Hepatocyte (in vitro differentiated cells): Measurements from ENCODE around the gene CCDC110. TPM values are rescaled to one million over a fixed set of nuclear protein-coding genes. Genes with fewer than 3 reads are reported as not detected.

Experiments
- DNase-seq: peaks from one replicate; pipeline ENCODE4 v3.0.0-alpha.2; 2016; ENCODE audit warnings: low spot score
- H2AFZ ChIP-seq: fragments of 200-600 bp; sonication (generic); 2 replicates; pipeline ENCODE4 v1.6.0; 2016; ENCODE audit warnings: antibody characterized with exemption, mild to moderate bottlenecking
- H3K27ac ChIP-seq: fragments of 200-600 bp; sonication (generic); 2 replicates; pipeline ENCODE4 v1.5.1; 2016; ENCODE audit warnings: mild to moderate bottlenecking
- H3K27me3 ChIP-seq: fragments of 200-600 bp; sonication (generic); 2 replicates; pipeline ENCODE4 v1.6.1; 2016
- H3K36me3 ChIP-seq: fragments of 200-600 bp; sonication (generic); replicated peaks from 2 replicates; pipeline ENCODE4 v1.5.1; 2016; ENCODE audit warnings: low read depth; ENCODE audit not compliant: insufficient read depth
- H3K4me1 ChIP-seq: fragments of 200-600 bp; sonication (generic); 2 replicates; pipeline ENCODE4 v1.5.1; 2016; ENCODE audit warnings: mild to moderate bottlenecking, moderate library complexity; ENCODE audit not compliant: insufficient read depth
- H3K4me2 ChIP-seq: fragments of 200-600 bp; sonication (generic); 2 replicates; pipeline ENCODE4 v1.6.0; 2016
- H3K4me3 ChIP-seq: fragments of 200-600 bp; sonication (generic); 2 replicates; pipeline ENCODE4 v1.5.1; 2016; ENCODE audit warnings: mild to moderate bottlenecking
- H3K79me2 ChIP-seq: fragments of 200-600 bp; sonication (generic); 2 replicates; pipeline ENCODE4 v1.6.0; 2017; ENCODE audit warnings: mild to moderate bottlenecking
- H3K9me2 ChIP-seq: fragments of 200-600 bp; sonication (generic); replicated peaks from 2 replicates; pipeline ENCODE4 v1.6.0; 2017; ENCODE audit warnings: mild to moderate bottlenecking; ENCODE audit not compliant: insufficient read depth
- H3K9me3 ChIP-seq: fragments of 200-600 bp; sonication (generic); 2 replicates; pipeline ENCODE4 v1.5.1; 2016; ENCODE audit warnings: low read depth, mild to moderate bottlenecking
- H4K20me1 ChIP-seq: fragments of 200-600 bp; sonication (generic); 2 replicates; pipeline ENCODE4 v1.6.0; 2016; ENCODE audit warnings: mild to moderate bottlenecking; ENCODE audit not compliant: insufficient read depth, poor library complexity, severe bottlenecking
- CTCF ChIP-seq: fragments of 200-600 bp; sonication (generic); IDR thresholded peaks from 2 replicates; pipeline ENCODE4 v1.5.1; 2016; ENCODE audit warnings: antibody characterized with exemption, mild to moderate bottlenecking; ENCODE audit not compliant: poor library complexity
- EZH2 ChIP-seq: fragments of 200-600 bp; sonication (generic); IDR thresholded peaks from 2 replicates; pipeline ENCODE4 v1.6.1; 2016; ENCODE audit warnings: antibody characterized with exemption, mild to moderate bottlenecking, borderline replicate concordance
- EZH2phosphoT487 ChIP-seq: fragments of 200-600 bp; sonication (generic); IDR thresholded peaks from one replicate; pipeline ENCODE4 v1.6.1; 2018; ENCODE audit warnings: antibody characterized with exemption, mild to moderate bottlenecking, low read depth, moderate library complexity; ENCODE audit not compliant: unreplicated experiment, severe bottlenecking
- WGBS: methylation state at CpG from one replicate; pipeline ENCODE4 v1.1.6; 2016; ENCODE audit warnings: low lambda C conversion rate; ENCODE audit errors: missing lambda C conversion rate; 5-methylcytosine and 5-hydroxymethylcytosine counted together
- polyA plus RNA-seq: library from polyadenylated mRNA; unstranded; fragments of >200 nt; fragmentation: Nextera tagmentation; extraction: Ambion mirVana; gene quantifications from 2 replicates; pipeline ENCODE4 v1.2.1, GENCODE V29; 2016
- total RNA-seq: library from RNA; depleted of rRNA; stranded (reverse); fragments of >200 nt; gene quantifications from 2 replicates; pipeline ENCODE4 v1.2.3, GENCODE V29; 2014

Gene CCDC110
- total and polyA plus RNA-seq, 2 experiments from 2014 or later: 0.16 to 0.73 TPM

DNA sequence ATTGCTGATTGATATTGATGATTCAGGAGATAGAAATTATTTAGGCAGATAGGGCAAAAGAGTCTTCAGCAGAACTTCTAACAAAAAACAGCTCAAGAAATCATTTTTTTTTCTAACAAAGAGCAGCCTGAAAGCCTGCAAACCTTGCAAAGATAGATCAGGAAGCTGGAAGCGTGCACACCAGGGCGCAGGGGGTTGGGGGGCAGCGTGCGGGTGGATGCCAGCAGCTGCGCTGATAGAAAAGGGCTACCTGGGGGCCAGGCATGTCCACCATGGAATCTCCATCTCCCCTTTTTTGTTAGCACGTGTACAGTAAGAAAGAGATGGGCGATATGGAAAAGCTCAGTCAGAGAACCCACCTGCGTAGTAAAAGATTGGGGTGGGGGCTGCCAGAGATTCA, 1.7 kb upstream of the CCDC110 start:
- 95% methylated on average over 8 of the region's 8 CpGs for WGBS
- H3K4me2 ChIP-seq: no peak overlapping the region
- DNase-seq: no peak
- no peaks in the 10 kb centered on the region for H3K36me3 ChIP-seq
- H3K9me2 ChIP-seq: no peaks in the 10 kb centered on the region
- no peak overlapping the region for H2AFZ ChIP-seq
- no peaks in the 10 kb centered on the region for H4K20me1 ChIP-seq
- H3K27me3 ChIP-seq: no peaks in the 10 kb centered on the region
- H3K4me1 ChIP-seq: no peaks in the 10 kb centered on the region
- no peaks in the 10 kb centered on the region for H3K9me3 ChIP-seq
- no peak overlapping the region for H3K4me3 ChIP-seq
- no peak overlapping the region for H3K27ac ChIP-seq
- no peaks in the 10 kb centered on the region for H3K79me2 ChIP-seq
- TF ChIP-seq EZH2: no peak
- no peak for TF ChIP-seq CTCF
- TF ChIP-seq EZH2phosphoT487: no peak

GRCh38 chr4:185472103-185472542, 590 bp upstream of the CCDC110 start:
- peak overlapping the region; percentile 99 for H2AFZ ChIP-seq
- H3K4me1 ChIP-seq: no peaks in the 10 kb centered on the region
- H3K4me2 ChIP-seq: peak overlapping the region; percentile 96
- DNase-seq: no peak
- no peak for TF ChIP-seq EZH2phosphoT487
- TF ChIP-seq EZH2: no peak
- TF ChIP-seq CTCF: no peak
- peaks cover 5% of the 10 kb centered on the region for H3K27me3 ChIP-seq
- no peak overlapping the region for H3K27ac ChIP-seq
- H3K9me2 ChIP-seq: no peaks in the 10 kb centered on the region
- WGBS: 43% methylated on average over 10 of the region's 10 CpGs
- no peaks in the 10 kb centered on the region for H3K79me2 ChIP-seq
- H3K36me3 ChIP-seq: no peaks in the 10 kb centered on the region
- H3K4me3 ChIP-seq: peak overlapping the region; percentile 86
- no peaks in the 10 kb centered on the region for H3K9me3 ChIP-seq
- H4K20me1 ChIP-seq: no peaks in the 10 kb centered on the region

- Histone ChIP-seq H3K9me2 (no peaks in the 10 kb centered on the region), H3K27ac (peak overlapping the region; percentile 31), H3K36me3 (no peaks in the 10 kb centered on the region), H3K4me1 (peaks cover under 1% of the 10 kb centered on the region), H4K20me1 (no peaks in the 10 kb centered on the region), H3K9me3 (no peaks in the 10 kb centered on the region), H3K27me3 (peaks cover 5% of the 10 kb centered on the region), H3K4me2 (peak overlapping the region; percentile 96), H3K4me3 (peak overlapping the region; percentile 66), H2AFZ (peak overlapping the region; percentile 99), H3K79me2 (no peaks in the 10 kb centered on the region)
- WGBS: 6% methylated on average over 36 of the region's 41 CpGs
- peak; percentile 63 for DNase-seq
- no peak for TF ChIP-seq EZH2
- TF ChIP-seq EZH2phosphoT487: no peak
- no peak for TF ChIP-seq CTCF
These were observed 885 bp downstream of the CCDC110 start for GRCh38 chr4:185470501-185471195.
